Keratinocyte (primary cell): ENCODE results near the gene CYP3A4. TPM values are rescaled to one million over a fixed set of nuclear protein-coding genes. Genes with fewer than 3 reads are reported as not detected.
"Not testable (repeated sequence)": the region's sequence is repeated elsewhere in the genome, so short reads cannot be mapped to it uniquely, and the experiment has no call there.

Experiments used
- DNase-seq: peaks from one replicate; pipeline ENCODE4 v3.0.0-alpha.2; 2011; ENCODE audit warnings: low read depth, missing footprints, low spot score
- FAIRE-seq: peaks from 2 replicates; lab custom pipeline; 2011; peaks lifted over from hg19 to GRCh38; lab: Jason Lieb, UNC
- H2AFZ ChIP-seq: 2 replicates; pipeline ENCODE4 v1.6.0; 2012; ENCODE audit warnings: low read length, control low read depth, inconsistent platforms; ENCODE audit not compliant: control insufficient read depth
- H3K27ac ChIP-seq: 2 replicates; pipeline ENCODE4 v1.5.1; 2011; ENCODE audit warnings: low read length; ENCODE audit not compliant: control insufficient read depth, insufficient read depth
- H3K27me3 ChIP-seq: 3 replicates; pipeline ENCODE4 v1.6.0; 2011; ENCODE audit warnings: low read length; ENCODE audit not compliant: control insufficient read depth, insufficient read depth; ENCODE audit errors: extremely low read depth
- H3K36me3 ChIP-seq, 2 experiments: 2 replicates in 1 of 2; 3 replicates in 1 of 2; pipeline ENCODE4 v1.5.1; 2011; ENCODE audit warnings: low read length in 2 of 2, mild to moderate bottlenecking in 1 of 2; ENCODE audit not compliant: control insufficient read depth in 2 of 2, insufficient read depth in 2 of 2; ENCODE audit errors: extremely low read depth in 1 of 2
- H3K4me1 ChIP-seq: 3 replicates; pipeline ENCODE4 v1.5.1; 2011; ENCODE audit warnings: low read length; ENCODE audit not compliant: control insufficient read depth, insufficient read depth; ENCODE audit errors: extremely low read depth
- H3K4me2 ChIP-seq: 3 replicates; pipeline ENCODE4 v1.6.0; 2011; ENCODE audit warnings: low read depth, low read length; ENCODE audit not compliant: control insufficient read depth, insufficient read depth; ENCODE audit errors: extremely low read depth
- H3K4me3 ChIP-seq, 3 experiments: fragments of 200-600 bp in 1 of 3; sonication (generic) in 1 of 3; 2 replicates in 2 of 3; 3 replicates in 1 of 3; pipeline ENCODE4 v1.5.1; 2011 to 2016; ENCODE audit warnings: low read length in 3 of 3, mild to moderate bottlenecking in 3 of 3, control low read depth in 2 of 3, inconsistent platforms in 1 of 3, low read depth in 1 of 3, mixed read lengths in 1 of 3, mixed run types in 1 of 3, moderate library complexity in 1 of 3; ENCODE audit not compliant: control insufficient read depth in 2 of 3, insufficient read depth in 2 of 3; ENCODE audit errors: extremely low read depth in 1 of 3
- H3K79me2 ChIP-seq: 2 replicates; pipeline ENCODE4 v1.6.0; 2012; ENCODE audit warnings: low read length; ENCODE audit not compliant: control insufficient read depth, insufficient read depth
- H3K9ac ChIP-seq: 3 replicates; pipeline ENCODE4 v1.6.0; 2011; ENCODE audit warnings: low read length; ENCODE audit not compliant: control insufficient read depth, insufficient read depth; ENCODE audit errors: extremely low read depth
- H3K9me1 ChIP-seq: 3 replicates; pipeline ENCODE4 v1.6.0; 2011; ENCODE audit warnings: low read length; ENCODE audit not compliant: control insufficient read depth, insufficient read depth; ENCODE audit errors: extremely low read depth
- H3K9me3 ChIP-seq: 2 replicates; pipeline ENCODE4 v1.5.1; 2012; ENCODE audit warnings: low read depth, low read length; ENCODE audit not compliant: control insufficient read depth
- H4K20me1 ChIP-seq: 3 replicates; pipeline ENCODE4 v1.6.0; 2011; ENCODE audit warnings: low read length; ENCODE audit not compliant: control insufficient read depth, insufficient read depth; ENCODE audit errors: extremely low read depth
- EZH2 ChIP-seq: IDR thresholded peaks from one replicate; pipeline ENCODE4 v1.6.1; 2012; ENCODE audit warnings: inconsistent platforms, mild to moderate bottlenecking, low read length, moderate library complexity
- dilution Hi-C: fragments of 300-500 bp; cut with MboI; formaldehyde crosslinking; loops from one replicate; pipeline ENCODE4 v1.7.0; 2020; ENCODE audit warnings: low sequenced_read_pairs; ENCODE audit not compliant: extremely low pct_ligation_motif_present
- polyA plus RNA-seq, 5 experiments: library from polyadenylated mRNA; depleted of rRNA in 3 of 5; stranded (reverse) in 3 of 5; stranded (forward) in 1 of 5; unstranded in 1 of 5; fragments of >200 nt; gene quantifications; 1 replicate in 1 of 5; 2 replicates in 3 of 5; 3 replicates in 1 of 5; pipeline versions ENCODE4 v1.2.1 to v1.2.3, GENCODE V29; 2011 to 2012; ENCODE audit warnings: missing spikeins in 2 of 5, low read depth in 1 of 5, low replicate concordance in 1 of 5
- TF ChIP-seq, protein P1 (sequence below), 3 experiments: IDR thresholded peaks in 1 of 3; conservative IDR thresholded peaks in 1 of 3; optimal IDR thresholded peaks in 1 of 3; 2 replicates in 2 of 3; 3 replicates in 1 of 3; pipeline versions ENCODE3 to v1.5.1; 2011; ENCODE audit warnings: low read length in 3 of 3, mild to moderate bottlenecking in 3 of 3, moderate library complexity in 2 of 3, control low read depth in 1 of 3, inconsistent platforms in 1 of 3; ENCODE audit not compliant: insufficient read depth in 2 of 3; ENCODE audit errors: extremely low read depth in 1 of 3

Gene CYP3A4
- polyA plus RNA-seq, 1 donor (not counting 4 experiments of a cell fraction or from before 2014, with no cell fraction given) = not detected

GRCh38 chr7:99806839-99807478 is 23.0 kb upstream of the CYP3A4 start:
- Histone ChIP-seq H2AFZ (no peak overlapping the region), H3K9ac (no peak overlapping the region), H3K4me2 (no peak overlapping the region), H4K20me1 (no peaks in the 10 kb centered on the region), H3K4me3 (no peak overlapping the region), H3K79me2 (no peaks in the 10 kb centered on the region), H3K27me3 (no peaks in the 10 kb centered on the region), H3K36me3 (no peaks in the 10 kb centered on the region), H3K27ac (no peak overlapping the region), H3K9me1 (no peaks in the 10 kb centered on the region), H3K4me1 (no peaks in the 10 kb centered on the region), H3K9me3 (no peaks in the 10 kb centered on the region)
- dilution Hi-C loops = no loop called here
- DNase-seq (no peak), FAIRE-seq (no peak)
- no peak for TF ChIP-seq EZH2
- TF ChIP-seq, protein P1, sequence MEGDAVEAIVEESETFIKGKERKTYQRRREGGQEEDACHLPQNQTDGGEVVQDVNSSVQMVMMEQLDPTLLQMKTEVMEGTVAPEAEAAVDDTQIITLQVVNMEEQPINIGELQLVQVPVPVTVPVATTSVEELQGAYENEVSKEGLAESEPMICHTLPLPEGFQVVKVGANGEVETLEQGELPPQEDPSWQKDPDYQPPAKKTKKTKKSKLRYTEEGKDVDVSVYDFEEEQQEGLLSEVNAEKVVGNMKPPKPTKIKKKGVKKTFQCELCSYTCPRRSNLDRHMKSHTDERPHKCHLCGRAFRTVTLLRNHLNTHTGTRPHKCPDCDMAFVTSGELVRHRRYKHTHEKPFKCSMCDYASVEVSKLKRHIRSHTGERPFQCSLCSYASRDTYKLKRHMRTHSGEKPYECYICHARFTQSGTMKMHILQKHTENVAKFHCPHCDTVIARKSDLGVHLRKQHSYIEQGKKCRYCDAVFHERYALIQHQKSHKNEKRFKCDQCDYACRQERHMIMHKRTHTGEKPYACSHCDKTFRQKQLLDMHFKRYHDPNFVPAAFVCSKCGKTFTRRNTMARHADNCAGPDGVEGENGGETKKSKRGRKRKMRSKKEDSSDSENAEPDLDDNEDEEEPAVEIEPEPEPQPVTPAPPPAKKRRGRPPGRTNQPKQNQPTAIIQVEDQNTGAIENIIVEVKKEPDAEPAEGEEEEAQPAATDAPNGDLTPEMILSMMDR (optimal IDR thresholded peaks at IDR 0.05 in 1 of 3, IDR thresholded peaks at IDR 0.05 in 1 of 3, conservative IDR thresholded peaks at IDR 0.05 in 1 of 3; ENCODE audit: extremely low read depth in 1 of 3, insufficient read depth in 2 of 3, low read length in 3 of 3) = no peak

GRCh38 chr7:99805641-99806040 is 21.7 kb upstream of the CYP3A4 start:
- Histone ChIP-seq H3K36me3 (no peaks in the 10 kb centered on the region), H3K4me2 (no peak overlapping the region), H3K4me1 (no peaks in the 10 kb centered on the region), H3K27ac (no peak overlapping the region), H3K9me1 (no peaks in the 10 kb centered on the region), H3K4me3 (no peak overlapping the region), H3K27me3 (no peaks in the 10 kb centered on the region), H3K9me3 (no peaks in the 10 kb centered on the region), H4K20me1 (no peaks in the 10 kb centered on the region), H3K9ac (no peak overlapping the region), H2AFZ (no peak overlapping the region), H3K79me2 (no peaks in the 10 kb centered on the region)
- FAIRE-seq (no peak), DNase-seq (no peak)
- dilution Hi-C loops = no loop called here
- TF ChIP-seq, protein P1 (optimal IDR thresholded peaks at IDR 0.05 in 1 of 3, IDR thresholded peaks at IDR 0.05 in 1 of 3, conservative IDR thresholded peaks at IDR 0.05 in 1 of 3; ENCODE audit: extremely low read depth in 1 of 3, insufficient read depth in 2 of 3, low read length in 3 of 3) = no peak
- TF ChIP-seq EZH2 = no peak

DNA sequence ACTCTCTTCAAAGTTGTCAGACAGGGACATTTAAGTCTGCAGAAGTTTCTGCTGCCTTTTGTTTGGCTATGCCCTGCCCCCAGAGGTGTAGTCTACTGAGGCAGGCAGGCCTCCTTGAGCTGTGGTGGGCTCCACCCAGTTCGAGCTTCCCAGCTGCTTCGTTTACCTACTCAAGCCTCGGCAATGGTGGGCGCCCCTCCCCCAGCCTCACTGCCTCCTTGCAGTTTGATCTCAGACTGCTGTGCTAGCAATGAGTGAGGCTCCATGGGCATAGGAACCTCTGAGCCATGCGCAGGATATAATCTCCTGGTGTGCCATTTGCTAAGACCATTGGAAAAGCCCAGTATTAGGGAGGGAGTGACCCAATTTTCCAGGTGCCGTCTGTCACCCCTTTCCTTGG is 19.1 kb upstream of the CYP3A4 start:
- FAIRE-seq, H3K4me2 ChIP-seq, H3K9me1 ChIP-seq, H3K9ac ChIP-seq, H3K4me1 ChIP-seq, H3K27ac ChIP-seq, H3K4me3 ChIP-seq, H3K79me2 ChIP-seq, H2AFZ ChIP-seq, H3K9me3 ChIP-seq, DNase-seq, dilution Hi-C loops, H3K36me3 ChIP-seq, H4K20me1 ChIP-seq, H3K27me3 ChIP-seq: not testable (repeated sequence)

GRCh38 chr7:99801407-99801806 is 17.4 kb upstream of the CYP3A4 start:
- H3K4me3 ChIP-seq, H3K36me3 ChIP-seq, H3K9me3 ChIP-seq, H2AFZ ChIP-seq, H3K27me3 ChIP-seq, H3K9ac ChIP-seq, H3K4me1 ChIP-seq, DNase-seq, dilution Hi-C loops, FAIRE-seq, H4K20me1 ChIP-seq, H3K27ac ChIP-seq, H3K4me2 ChIP-seq, H3K9me1 ChIP-seq, H3K79me2 ChIP-seq: not testable (repeated sequence)
